ENCODE measurements around the gene NMT1.

GRCh38 chr17:45070001-45070400 is 8.9 kb downstream of the NMT1 start:
- TF ChIP-seq POLR2A (IDR thresholded peaks at IDR 0.05; ENCODE audit: low read depth, low read length) (no peak), POLR2AphosphoS5 (IDR thresholded peaks at IDR 0.05; ENCODE audit: low read depth, low read length) (no peak), TAF1 (IDR thresholded peaks at IDR 0.05; ENCODE audit: borderline replicate concordance, low read depth, low read length) (no peak)
